Effector memory CD8-positive, alpha-beta T cell (primary cell): ENCODE data around the gene SAMD14.

Experiments
- ATAC-seq: fragments of 150-1000 bp; cut with Tn5 transposase; replicated peaks from 2 replicates; pipeline ENCODE4 v1.10.0; 2021; ENCODE audit warnings: mild to moderate bottlenecking, moderate library complexity
- DNase-seq, 3 experiments: peaks; one replicate each; pipeline ENCODE4 v3.0.0; 2021
- H3K27ac Mint-ChIP-seq, 2 donors: one replicate each; pipeline ENCODE4 v1.8.0; 2022; ENCODE audit warnings: mild to moderate bottlenecking in 2 of 2, mixed read lengths in 2 of 2, moderate library complexity in 2 of 2
- H3K27me3 Mint-ChIP-seq, 2 donors: one replicate each; pipeline ENCODE4 v1.8.0; 2022; ENCODE audit warnings: mixed read lengths in 2 of 2
- H3K36me3 Mint-ChIP-seq: one replicate; pipeline ENCODE4 v1.8.0; 2022; ENCODE audit warnings: mild to moderate bottlenecking, moderate library complexity, mixed read lengths; ENCODE audit not compliant: insufficient read depth
- H3K4me1 Mint-ChIP-seq, 2 donors: one replicate each; pipeline ENCODE4 v1.8.0; 2022; ENCODE audit warnings: low read depth in 2 of 2, mixed read lengths in 2 of 2
- H3K4me3 Mint-ChIP-seq, 2 donors: one replicate each; pipeline ENCODE4 v1.8.0; 2022; ENCODE audit warnings: mild to moderate bottlenecking in 2 of 2, mixed read lengths in 2 of 2, moderate library complexity in 2 of 2
- H3K9me3 Mint-ChIP-seq, 2 donors: one replicate each; pipeline ENCODE4 v1.8.0; 2022; ENCODE audit warnings: mixed read lengths in 2 of 2
- total RNA-seq, 9 experiments: gene quantifications; one replicate each; lab custom pipeline; 2026; lab: John Stamatoyannopoulos, UW

SAMD14 gene
- total RNA-seq: 0 to 1.1 (median 0.68) reads per million in 9 experiments

GRCh38 chr17:50129728-50130558 is at the start of gene SAMD14:
Gene SAMD14 (minus strand): TSS chr17:50130160. CDS start chr17:50124959, 5,201 bp downstream.
- DNase-seq: peak; percentile 41 to 48 (median 44)
- Mint-ChIP-seq H3K36me3 (peaks cover 28% of the 10 kb centered on the region), H3K4me3 (peak within 1 kb of the TSS; percentile 73 to 81), H3K27ac (peak within 1 kb of the TSS; percentile 68 to 81), H3K27me3 (peaks cover 14 to 24% of the 10 kb centered on the region in 2 donors), H3K4me1 (peaks cover 22 to 24% of the 10 kb centered on the region in 2 donors), H3K9me3 (no peaks in the 10 kb centered on the region)
- ATAC-seq: peak; percentile 79

GRCh38 chr17:50177983-50178834 is 48.2 kb upstream of the SAMD14 start:
- ATAC-seq (peak; percentile 93), DNase-seq (peak in 2 of 3 experiments; percentile 26 to 27)
- H3K4me1 Mint-ChIP-seq: peaks cover 6 to 12% of the 10 kb centered on the region in 2 donors
- H3K4me3 Mint-ChIP-seq: peak overlapping the region in 1 of 2 donors; percentile 53
- peak overlapping the region in 1 of 2 donors; percentile 77 for H3K27ac Mint-ChIP-seq
- peaks cover 6 to 18% of the 10 kb centered on the region in 2 donors for H3K27me3 Mint-ChIP-seq
- H3K9me3 Mint-ChIP-seq: no peaks in the 10 kb centered on the region
- peaks cover 6% of the 10 kb centered on the region for H3K36me3 Mint-ChIP-seq

DNA sequence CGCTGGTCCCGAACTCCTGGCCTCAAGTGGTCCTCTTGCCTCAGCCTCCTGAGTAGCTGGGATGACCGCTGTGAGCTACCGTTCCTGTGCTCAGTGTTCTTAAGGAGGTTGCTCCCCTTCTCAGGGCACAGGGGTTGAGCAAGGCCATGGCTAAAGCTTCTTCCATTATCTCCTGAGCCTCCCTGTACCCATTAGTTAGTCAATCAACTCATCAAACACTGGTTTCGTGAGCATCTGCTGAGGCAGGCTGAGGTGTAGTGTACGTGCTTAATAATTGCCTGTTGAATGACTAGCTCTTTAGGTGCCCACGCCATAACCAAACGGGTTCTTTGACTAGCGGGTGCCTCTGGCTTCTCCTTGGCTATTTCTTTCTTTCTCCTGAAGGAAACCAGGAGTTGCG is 47.5 kb upstream of the SAMD14 start:
- peaks cover 6 to 9% of the 10 kb centered on the region in 2 donors for H3K4me1 Mint-ChIP-seq
- peak overlapping the region in 1 of 2 donors; percentile 60 for H3K27ac Mint-ChIP-seq
- DNase-seq (no peak), ATAC-seq (no peak)
- peaks cover 6 to 18% of the 10 kb centered on the region in 2 donors for H3K27me3 Mint-ChIP-seq
- peaks cover 3% of the 10 kb centered on the region for H3K36me3 Mint-ChIP-seq
- no peak overlapping the region for H3K4me3 Mint-ChIP-seq
- no peaks in the 10 kb centered on the region for H3K9me3 Mint-ChIP-seq

- ATAC-seq: no peak
Observed at GRCh38 chr17:50176559-50177357, 46.8 kb upstream of the SAMD14 start.

DNA sequence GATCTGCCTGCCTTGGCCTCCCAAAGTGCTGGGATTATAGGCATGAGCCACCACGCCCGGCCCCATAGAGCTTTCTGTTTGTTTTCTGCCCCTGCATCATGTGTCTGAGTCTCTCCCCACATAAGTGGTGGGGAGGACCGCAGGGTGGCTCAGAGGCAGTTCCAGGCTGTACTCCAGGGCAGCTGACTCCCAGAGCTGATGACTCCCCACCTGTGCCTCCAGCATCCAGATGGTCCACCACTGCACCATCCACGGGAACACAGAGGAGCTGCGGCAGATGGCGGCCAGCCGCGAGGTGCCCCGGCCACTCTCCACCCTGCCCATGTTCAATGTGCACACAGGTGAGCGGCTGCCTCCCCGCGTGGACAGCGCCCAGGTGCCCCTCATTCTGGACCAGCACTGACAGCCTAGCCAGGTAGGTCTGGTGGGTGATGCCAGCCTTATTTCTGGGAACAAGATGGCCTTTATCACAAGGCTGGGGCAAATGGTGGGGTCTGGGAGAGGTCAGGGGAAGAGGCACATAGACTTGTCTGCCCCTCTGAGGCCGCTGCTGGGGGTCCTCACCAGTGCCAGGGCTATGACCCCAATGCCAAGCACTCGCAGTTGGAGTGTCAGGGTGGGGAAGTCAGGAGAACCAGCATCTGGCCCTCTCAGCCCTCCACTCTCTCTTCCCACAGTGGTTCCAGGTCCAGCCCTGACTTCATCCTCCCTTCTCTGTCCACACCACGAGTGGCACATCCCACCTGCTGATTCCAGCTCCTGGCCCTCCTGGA is 45.3 kb upstream of the SAMD14 start:
- peaks cover 6% of the 10 kb centered on the region in 2 donors for H3K4me1 Mint-ChIP-seq
- ATAC-seq (no peak), DNase-seq (no peak)
- peaks cover 12% of the 10 kb centered on the region for H3K36me3 Mint-ChIP-seq
- peaks cover 6 to 18% of the 10 kb centered on the region in 2 donors for H3K27me3 Mint-ChIP-seq
- H3K9me3 Mint-ChIP-seq: no peaks in the 10 kb centered on the region
- no peak overlapping the region for H3K27ac Mint-ChIP-seq
- no peak overlapping the region for H3K4me3 Mint-ChIP-seq

More at GRCh38 chr17:50176559-50177357, 46.8 kb upstream of the SAMD14 start:
- H3K4me3 Mint-ChIP-seq: no peak overlapping the region
- peak overlapping the region in 1 of 2 donors; percentile 60 for H3K27ac Mint-ChIP-seq
- no peaks in the 10 kb centered on the region for H3K9me3 Mint-ChIP-seq
- peaks cover 6% of the 10 kb centered on the region in 2 donors for H3K4me1 Mint-ChIP-seq
- DNase-seq: no peak
- peaks cover 6 to 18% of the 10 kb centered on the region in 2 donors for H3K27me3 Mint-ChIP-seq
- peaks cover 7% of the 10 kb centered on the region for H3K36me3 Mint-ChIP-seq

DNA sequence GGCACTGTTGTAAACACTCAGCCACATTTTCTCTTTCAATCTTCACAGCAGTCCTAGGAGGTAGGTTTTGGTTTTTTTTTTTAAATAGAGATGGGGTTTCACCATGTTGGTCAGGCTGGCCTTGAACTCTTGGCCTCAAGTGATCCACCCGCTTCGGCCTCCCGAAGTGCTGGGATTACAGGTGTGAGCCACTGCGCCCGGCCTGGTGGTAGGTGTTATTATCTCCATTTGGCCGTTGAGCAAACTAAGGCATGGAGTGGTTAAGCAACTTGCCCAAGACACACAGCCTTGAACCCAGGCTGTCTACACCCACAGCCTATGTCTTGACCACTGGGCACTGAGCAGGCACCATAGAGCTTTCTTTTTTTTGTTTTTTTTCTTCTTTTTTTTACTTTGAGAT is 44.5 kb upstream of the SAMD14 start:
- peaks cover 6 to 19% of the 10 kb centered on the region in 2 donors for H3K27me3 Mint-ChIP-seq

GRCh38 chr17:50173335-50173941 is 43.5 kb upstream of the SAMD14 start:
- Mint-ChIP-seq H3K4me3 (no peak overlapping the region), H3K36me3 (peaks cover 22% of the 10 kb centered on the region), H3K4me1 (peaks cover 13 to 16% of the 10 kb centered on the region in 2 donors), H3K27ac (no peak overlapping the region), H3K9me3 (no peaks in the 10 kb centered on the region), H3K27me3 (peaks cover 5 to 26% of the 10 kb centered on the region in 2 donors)
- DNase-seq (no peak), ATAC-seq (no peak)

More for the DNA sequence above, 44.5 kb upstream of the SAMD14 start:
- no peak for ATAC-seq
- Mint-ChIP-seq H3K27ac (no peak overlapping the region), H3K36me3 (peaks cover 18% of the 10 kb centered on the region), H3K4me3 (no peak overlapping the region), H3K9me3 (no peaks in the 10 kb centered on the region), H3K4me1 (peaks cover 7% of the 10 kb centered on the region in 2 donors)
- no peak for DNase-seq

GRCh38 chr17:50172936-50173334 is 43.0 kb upstream of the SAMD14 start:
- Mint-ChIP-seq H3K4me3 (no peak overlapping the region), H3K27ac (no peak overlapping the region), H3K27me3 (peaks cover 0 to 26% of the 10 kb centered on the region in 2 donors), H3K9me3 (no peaks in the 10 kb centered on the region), H3K36me3 (peaks cover 20% of the 10 kb centered on the region), H3K4me1 (peaks cover 11 to 12% of the 10 kb centered on the region in 2 donors)
- no peak for ATAC-seq
- no peak for DNase-seq

- H3K36me3 Mint-ChIP-seq: peaks cover 20% of the 10 kb centered on the region
- H3K27me3 Mint-ChIP-seq: peaks cover 0 to 27% of the 10 kb centered on the region in 2 donors
- peaks cover 12% of the 10 kb centered on the region in 2 donors for H3K4me1 Mint-ChIP-seq
- H3K4me3 Mint-ChIP-seq: no peak overlapping the region
- H3K9me3 Mint-ChIP-seq: no peaks in the 10 kb centered on the region
- DNase-seq (no peak), ATAC-seq (no peak)
- no peak overlapping the region for H3K27ac Mint-ChIP-seq
Observed at GRCh38 chr17:50172130-50172529, 42.2 kb upstream of the SAMD14 start.

GRCh38 chr17:50171371-50172071 is 41.6 kb upstream of the SAMD14 start:
- DNase-seq: no peak
- Mint-ChIP-seq H3K4me1 (peaks cover 12% of the 10 kb centered on the region in 2 donors), H3K36me3 (peaks cover 20% of the 10 kb centered on the region), H3K9me3 (no peaks in the 10 kb centered on the region), H3K27me3 (peaks cover 0 to 22% of the 10 kb centered on the region in 2 donors), H3K27ac (peak overlapping the region in 1 of 2 donors; percentile 69), H3K4me3 (no peak overlapping the region)
- no peak for ATAC-seq

DNA sequence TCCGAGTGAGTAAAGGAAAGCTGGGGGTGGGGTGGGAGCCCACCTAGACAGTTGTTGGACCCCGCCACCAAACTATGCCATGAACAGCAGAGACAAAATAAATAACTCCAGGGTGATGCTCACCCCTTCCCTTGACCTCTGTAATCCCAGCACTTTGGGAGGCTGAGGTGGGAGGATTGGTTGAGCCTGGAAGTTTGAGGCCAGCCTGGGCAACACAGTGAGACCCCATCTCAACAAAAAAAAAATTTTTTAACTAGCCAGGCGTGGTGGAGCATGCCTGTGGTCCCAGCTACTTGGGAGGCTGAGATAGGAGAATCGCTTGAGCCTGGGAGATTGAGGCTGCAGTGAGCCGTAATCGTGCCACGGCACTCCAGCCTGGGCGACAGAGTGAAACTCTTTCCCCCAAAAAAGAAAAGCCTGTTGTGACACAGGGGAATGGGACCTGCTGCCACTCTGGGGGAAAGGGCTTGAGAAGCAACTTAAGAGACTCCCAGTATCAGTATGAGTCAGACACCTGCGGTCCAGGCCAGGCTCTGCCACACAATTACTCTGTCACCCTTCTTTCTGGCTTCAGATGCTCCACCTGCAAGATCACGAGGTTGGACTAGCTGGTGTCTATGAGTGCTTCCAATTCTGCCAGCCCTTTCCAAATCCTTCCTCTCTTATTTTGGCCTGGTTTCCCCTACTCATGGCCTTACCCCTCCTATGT is 40.9 kb upstream of the SAMD14 start:
- H3K4me3 Mint-ChIP-seq: no peak overlapping the region
- H3K4me1 Mint-ChIP-seq: peaks cover 12 to 14% of the 10 kb centered on the region in 2 donors
- H3K27ac Mint-ChIP-seq: peak overlapping the region in 1 of 2 donors; percentile 91
- H3K27me3 Mint-ChIP-seq: peaks cover 0 to 22% of the 10 kb centered on the region in 2 donors
- peak; percentile 21 for ATAC-seq
- no peaks in the 10 kb centered on the region for H3K9me3 Mint-ChIP-seq
- DNase-seq: no peak
- peaks cover 20% of the 10 kb centered on the region for H3K36me3 Mint-ChIP-seq
